IMR-90 (cell line): Measurements from ENCODE around the gene PAM. TPM values are rescaled to one million over a fixed set of nuclear protein-coding genes. Genes with fewer than 3 reads are reported as not detected.

Source experiments
- ATAC-seq: fragments of 200-7000 bp; cut with Tn5 transposase; 2 replicates; pipeline ENCODE4 v1.9.1; 2020; ENCODE audit warnings: low read depth, mild to moderate bottlenecking, moderate library complexity
- BruUV-seq: library from RNA; stranded (reverse); fragments of 400-500 nt; replicated peaks from 2 replicates; lab custom pipeline; 2021; lab: Mats Ljungman, UMichigan
- CTCF ChIA-PET: fragments of 300-600 bp; formaldehyde crosslinking; extraction: SDS; loops from one replicate; lab custom pipeline; 2021; ENCODE audit warnings: antibody characterized with exemption; lab: Yijun Ruan, JAX
- POLR2A ChIA-PET: fragments of 300-600 bp; sonication (Branson Sonifier 250); formaldehyde crosslinking; loops from one replicate; lab custom pipeline; 2022; ENCODE audit warnings: antibody characterized with exemption; ENCODE audit not compliant: unreplicated experiment; lab: Charles Lee
- DNase-seq: peaks from one replicate; pipeline ENCODE4 v3.0.0; 2013
- H2AFZ ChIP-seq: replicated peaks from 2 replicates; pipeline ENCODE3; 2013; ENCODE audit warnings: low read length, mild to moderate bottlenecking; ENCODE audit not compliant: poor library complexity
- H2AK5ac ChIP-seq: 2 replicates; pipeline ENCODE4 v1.6.1; 2013; ENCODE audit warnings: low read depth, low read length, inconsistent platforms
- H2AK9ac ChIP-seq: replicated peaks from 2 replicates; pipeline ENCODE3; 2013; ENCODE audit warnings: mild to moderate bottlenecking, low read depth, low read length, moderate library complexity; ENCODE audit not compliant: poor library complexity
- H2BK120ac ChIP-seq: 2 replicates; pipeline ENCODE4 v1.6.1; 2013; ENCODE audit warnings: low read depth, low read length, inconsistent platforms
- H2BK15ac ChIP-seq: 3 replicates; pipeline ENCODE4 v1.6.1; 2013; ENCODE audit warnings: low read depth, low read length, inconsistent platforms
- H2BK20ac ChIP-seq: 2 replicates; pipeline ENCODE4 v1.6.1; 2013; ENCODE audit warnings: low read depth, mild to moderate bottlenecking, inconsistent platforms, low read length, moderate library complexity
- H2BK5ac ChIP-seq: 2 replicates; pipeline ENCODE4 v1.6.1; 2013; ENCODE audit warnings: mild to moderate bottlenecking, low read depth, low read length, inconsistent platforms; ENCODE audit not compliant: poor library complexity, severe bottlenecking
- H3K14ac ChIP-seq: replicated peaks from 2 replicates; pipeline ENCODE4 v1.6.1; 2013; ENCODE audit warnings: low read depth, low read length, inconsistent platforms
- H3K18ac ChIP-seq: 2 replicates; pipeline ENCODE4 v1.6.1; 2013; ENCODE audit warnings: low read depth, low read length, control low read depth
- H3K23ac ChIP-seq: 2 replicates; pipeline ENCODE4 v1.6.1; 2013; ENCODE audit warnings: low read depth, low read length, inconsistent platforms
- H3K27ac ChIP-seq: 2 replicates; pipeline ENCODE4 v1.5.1; 2013; ENCODE audit warnings: mild to moderate bottlenecking, control low read depth, low read length; ENCODE audit not compliant: insufficient read depth
- H3K27me3 ChIP-seq: 2 replicates; pipeline ENCODE4 v1.6.1; 2013; ENCODE audit warnings: low read length; ENCODE audit not compliant: control insufficient read depth, insufficient read depth
- H3K36me3 ChIP-seq: 2 replicates; pipeline ENCODE4 v1.6.1; 2013; ENCODE audit warnings: low read length, mixed read lengths; ENCODE audit not compliant: control insufficient read depth, insufficient read depth
- H3K4ac ChIP-seq: 2 replicates; pipeline ENCODE4 v1.6.1; 2013; ENCODE audit warnings: low read depth, low read length, inconsistent platforms
- H3K4me1 ChIP-seq: 2 replicates; pipeline ENCODE4 v1.6.1; 2013; ENCODE audit warnings: low read length, mixed read lengths; ENCODE audit not compliant: control insufficient read depth, insufficient read depth
- H3K4me2 ChIP-seq: 2 replicates; pipeline ENCODE4 v1.6.1; 2013; ENCODE audit warnings: low read depth, mild to moderate bottlenecking, control low read depth, low read length, moderate library complexity
- H3K4me3 ChIP-seq: 2 replicates; pipeline ENCODE4 v1.5.1; 2013; ENCODE audit warnings: low read depth, mild to moderate bottlenecking, control low read depth, low read length, moderate library complexity; ENCODE audit not compliant: insufficient read depth
- H3K56ac ChIP-seq: 2 replicates; pipeline ENCODE4 v1.6.1; 2013; ENCODE audit warnings: low read length, inconsistent platforms; ENCODE audit not compliant: insufficient read depth; ENCODE audit errors: extremely low read depth
- H3K79me1 ChIP-seq, 2 experiments: 2 replicates each; pipeline ENCODE4 v1.6.1; 2013; ENCODE audit warnings: low read length in 2 of 2, inconsistent platforms in 1 of 2, low read depth in 1 of 2
- H3K9ac ChIP-seq: 2 replicates; pipeline ENCODE4 v1.6.1; 2013; ENCODE audit warnings: low read depth, low read length, control low read depth
- H3K9me1 ChIP-seq: 2 replicates; pipeline ENCODE4 v1.6.1; 2013; ENCODE audit warnings: low read length, inconsistent platforms; ENCODE audit not compliant: insufficient read depth
- H3K9me3 ChIP-seq: 2 replicates; pipeline ENCODE4 v1.6.1; 2013; ENCODE audit warnings: low read length; ENCODE audit not compliant: control insufficient read depth, insufficient read depth
- H4K20me1 ChIP-seq: 2 replicates; pipeline ENCODE4 v1.6.1; 2013; ENCODE audit warnings: low read length, inconsistent platforms; ENCODE audit not compliant: insufficient read depth
- H4K5ac ChIP-seq: 2 replicates; pipeline ENCODE4 v1.6.1; 2013; ENCODE audit warnings: mild to moderate bottlenecking, low read depth, low read length, control low read depth
- H4K8ac ChIP-seq, 2 experiments: 2 replicates each; pipeline ENCODE4 v1.6.1; 2013; ENCODE audit warnings: low read depth in 2 of 2, low read length in 2 of 2, control low read depth in 1 of 2, inconsistent platforms in 1 of 2
- H4K91ac ChIP-seq: 2 replicates; pipeline ENCODE4 v1.6.1; 2013; ENCODE audit warnings: low read depth, low read length, inconsistent platforms; ENCODE audit not compliant: insufficient read depth
- BHLHE40 ChIP-seq: fragments of 150-350 bp; IDR thresholded peaks from 2 replicates; pipeline ENCODE4 v1.6.1; 2016; ENCODE audit warnings: mild to moderate bottlenecking, low read depth, low read length
- WGBS, 2 experiments: methylation state at CpG; one replicate each; pipeline versions ENCODE4 v1.1.5 to v1.1.7; 2013; ENCODE audit warnings: missing lambda C conversion rate in 2 of 2; ENCODE audit not compliant: insufficient read length in 1 of 2; ENCODE audit errors: extremely low coverage in 2 of 2; 5-methylcytosine and 5-hydroxymethylcytosine counted together
- dilution Hi-C: fragments of 300-500 bp; cut with HindIII; formaldehyde crosslinking; loops from one replicate; pipeline ENCODE4 v1.14.3; 2018; ENCODE audit warnings: low sequenced_read_pairs; ENCODE audit not compliant: unreplicated experiment
- in situ Hi-C: fragments of 300-500 bp; cut with MboI; formaldehyde crosslinking; loops from 3 replicates; pipeline ENCODE4 v1.14.3; 2019; ENCODE audit warnings: low sequenced_read_pairs, inconsistent platforms, mixed read lengths
- intact Hi-C: fragments of 100-400 bp; cut with micrococcal nuclease; formaldehyde crosslinking; loops from 2 replicates; pipeline ENCODE4 v1.10.0; 2022
- polyA plus RNA-seq, 3 experiments: library from polyadenylated mRNA; depleted of rRNA; stranded (reverse); fragments of >200 nt; gene quantifications; 2 replicates each; pipeline ENCODE4 v1.2.3, GENCODE V29; 2012; ENCODE audit warnings: low replicate concordance in 1 of 3
- total RNA-seq: library from RNA; depleted of rRNA; stranded (reverse); fragments of >200 nt; gene quantifications from 2 replicates; pipeline ENCODE4 v1.2.3, GENCODE V29; 2012

PAM gene
- total and polyA plus RNA-seq, 2 of the 4 experiments (the other 2 are of a cell fraction), result 115 to 179 TPM

GRCh38 chr5:102961671-102962070, 206.6 kb downstream of the PAM start:
- no CpG with 5 or more reads among the region's 4 CpGs for WGBS, 2 experiments
- Histone ChIP-seq H3K9ac (no peak overlapping the region), H3K56ac (no peak overlapping the region), H4K8ac (no peak overlapping the region), H3K18ac (no peak overlapping the region; the same call in 1 of the 2 replicates), H2AFZ (no peak overlapping the region), H2BK15ac (no peak overlapping the region), H4K20me1 (no peaks in the 10 kb centered on the region), H3K4me1 (peaks cover 4% of the 10 kb centered on the region; the same call in 1 of the 2 replicates), H3K4ac (no peak overlapping the region), H2BK5ac (no peak overlapping the region), H3K14ac (no peak overlapping the region), H3K79me1 (peaks cover 0 to 9% of the 10 kb centered on the region in 2 experiments; a peak in 2 of 4 replicates), H3K4me3 (no peak overlapping the region), H2BK120ac (no peak overlapping the region), H2AK9ac (no peak overlapping the region), H3K9me3 (no peaks in the 10 kb centered on the region), H3K9me1 (no peaks in the 10 kb centered on the region), H3K36me3 (peaks cover 4% of the 10 kb centered on the region), H3K23ac (no peak overlapping the region), H2AK5ac (no peak overlapping the region), H3K4me2 (peak overlapping the region; percentile 41; the same call in 1 of the 2 replicates), H4K5ac (no peak overlapping the region), H4K91ac (no peak overlapping the region), H3K27ac (no peak overlapping the region), H3K27me3 (no peaks in the 10 kb centered on the region), H2BK20ac (no peak overlapping the region)
- DNase-seq (no peak), ATAC-seq (no peak)
- ChIA-PET CTCF (no interaction called here), POLR2A (no interaction called here)
- TF ChIP-seq BHLHE40, result no peak
- no TSS peak for BruUV-seq
- dilution Hi-C loops (no loop called here), in situ Hi-C loops (loop anchor here (10.0 kb wide), 1 partner anchor 187 kb away; no protein-coding TSS in a partner anchor), intact Hi-C loops (no loop called here)
